ENCODE measurements around the gene ZBTB17. TPM values are rescaled to one million over a fixed set of nuclear protein-coding genes. Genes with fewer than 3 reads are reported as not detected.
A peak's percentile ranks its signal among the peaks of the same experiment; 100 is the strongest.

Gene ZBTB17
- total and polyA plus RNA-seq, 9 donors: 3.7 to 45.7 (median 29.8) TPM

DNA sequence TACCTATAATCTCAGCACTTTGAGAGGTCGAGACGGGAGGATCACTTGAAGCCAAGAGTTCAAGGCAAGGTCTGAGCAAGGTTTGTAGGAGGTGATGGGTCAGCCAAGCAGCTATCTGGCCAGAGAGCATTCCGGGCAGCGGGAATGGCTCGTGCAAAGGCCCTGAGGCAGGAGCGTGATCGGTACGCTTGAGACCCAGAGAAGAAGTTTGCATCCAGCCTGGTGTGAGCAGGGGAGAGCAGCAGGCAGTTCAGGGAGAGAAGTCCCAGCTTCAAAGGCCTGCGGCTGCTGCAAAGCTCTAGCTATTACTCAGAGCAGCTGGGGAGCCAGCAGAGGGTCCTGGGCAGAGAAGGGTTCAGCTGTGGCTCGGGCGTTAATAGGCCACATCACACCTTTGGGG lies 23.0 kb upstream of the ZBTB17 start:
- 84 to 91% (median 91%) methylated on average over 11 of the region's 11 CpGs for WGBS, 3 donors
- H3K27me3 ChIP-seq: no peaks in the 10 kb centered on the region
- no peak overlapping the region for H3K4me3 ChIP-seq
- peak in 1 of 5 donors; percentile 5 for DNase-seq
- intact Hi-C loops (cut with DNase I): loop anchor here in 2 of 4 donors (10.0 kb wide), 2 partner anchors 194 to 204 kb away; partner anchors contain the start of gene UQCRHL (in 1 of the 2)
- no peaks in the 10 kb centered on the region for H3K4me1 ChIP-seq (ENCODE audit: insufficient read depth)
- TF ChIP-seq POLR2A (IDR thresholded peaks at IDR 0.05) (no peak), EP300 (IDR thresholded peaks at IDR 0.05) (no peak)
- TF ChIP-seq, protein P1, sequence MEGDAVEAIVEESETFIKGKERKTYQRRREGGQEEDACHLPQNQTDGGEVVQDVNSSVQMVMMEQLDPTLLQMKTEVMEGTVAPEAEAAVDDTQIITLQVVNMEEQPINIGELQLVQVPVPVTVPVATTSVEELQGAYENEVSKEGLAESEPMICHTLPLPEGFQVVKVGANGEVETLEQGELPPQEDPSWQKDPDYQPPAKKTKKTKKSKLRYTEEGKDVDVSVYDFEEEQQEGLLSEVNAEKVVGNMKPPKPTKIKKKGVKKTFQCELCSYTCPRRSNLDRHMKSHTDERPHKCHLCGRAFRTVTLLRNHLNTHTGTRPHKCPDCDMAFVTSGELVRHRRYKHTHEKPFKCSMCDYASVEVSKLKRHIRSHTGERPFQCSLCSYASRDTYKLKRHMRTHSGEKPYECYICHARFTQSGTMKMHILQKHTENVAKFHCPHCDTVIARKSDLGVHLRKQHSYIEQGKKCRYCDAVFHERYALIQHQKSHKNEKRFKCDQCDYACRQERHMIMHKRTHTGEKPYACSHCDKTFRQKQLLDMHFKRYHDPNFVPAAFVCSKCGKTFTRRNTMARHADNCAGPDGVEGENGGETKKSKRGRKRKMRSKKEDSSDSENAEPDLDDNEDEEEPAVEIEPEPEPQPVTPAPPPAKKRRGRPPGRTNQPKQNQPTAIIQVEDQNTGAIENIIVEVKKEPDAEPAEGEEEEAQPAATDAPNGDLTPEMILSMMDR (IDR thresholded peaks at IDR 0.05): no peak
- H3K36me3 ChIP-seq: no peaks in the 10 kb centered on the region
- H3K9me3 ChIP-seq: no peaks in the 10 kb centered on the region
- no peak overlapping the region for H3K27ac ChIP-seq

DNA sequence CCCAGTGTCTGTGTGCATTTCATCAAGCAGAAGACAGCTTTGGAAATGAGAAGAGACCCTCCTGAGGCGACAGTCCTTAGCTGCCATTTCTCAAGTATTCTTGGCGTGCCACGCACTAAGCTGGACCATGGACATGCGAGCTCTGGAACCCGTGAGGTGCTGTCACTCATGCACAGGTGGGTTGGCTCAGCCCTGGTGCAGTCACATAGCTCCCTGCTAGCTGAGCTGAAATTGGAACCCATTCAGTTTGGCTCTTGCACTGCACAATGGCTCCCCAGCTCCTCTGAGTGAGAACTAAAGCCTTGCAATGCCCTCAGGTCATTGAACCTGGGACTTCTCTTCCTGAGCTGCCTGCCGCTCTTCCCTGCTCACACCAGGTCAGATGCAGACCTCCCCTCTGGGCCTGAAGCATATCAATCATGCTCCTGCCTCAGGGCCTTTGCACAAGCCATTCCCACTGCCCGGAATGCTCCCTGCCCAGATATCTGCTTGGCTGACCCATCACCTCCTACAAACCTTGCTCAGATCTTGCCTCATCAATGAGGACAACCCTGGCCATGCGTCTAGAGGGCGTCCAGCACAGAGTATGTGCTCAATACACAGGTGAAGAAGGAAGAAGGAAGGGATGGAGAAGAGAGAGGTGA lies 21.9 kb upstream of the ZBTB17 start:
- Histone ChIP-seq H3K27ac (no peak overlapping the region), H3K4me1 (ENCODE audit: insufficient read depth) (no peaks in the 10 kb centered on the region), H3K4me3 (no peak overlapping the region), H3K27me3 (no peaks in the 10 kb centered on the region), H3K36me3 (no peaks in the 10 kb centered on the region), H3K9me3 (no peaks in the 10 kb centered on the region)
- no peak for DNase-seq
- TF ChIP-seq, protein P1 (IDR thresholded peaks at IDR 0.05): no peak
- intact Hi-C loops (cut with DNase I): loop anchor here in 2 of 4 donors (10.0 kb wide), 2 partner anchors 193 to 203 kb away; partner anchors contain the start of gene UQCRHL (in 1 of the 2)
- 76 to 80% (median 80%) methylated on average over 9 of the region's 9 CpGs for WGBS, 3 donors

DNA sequence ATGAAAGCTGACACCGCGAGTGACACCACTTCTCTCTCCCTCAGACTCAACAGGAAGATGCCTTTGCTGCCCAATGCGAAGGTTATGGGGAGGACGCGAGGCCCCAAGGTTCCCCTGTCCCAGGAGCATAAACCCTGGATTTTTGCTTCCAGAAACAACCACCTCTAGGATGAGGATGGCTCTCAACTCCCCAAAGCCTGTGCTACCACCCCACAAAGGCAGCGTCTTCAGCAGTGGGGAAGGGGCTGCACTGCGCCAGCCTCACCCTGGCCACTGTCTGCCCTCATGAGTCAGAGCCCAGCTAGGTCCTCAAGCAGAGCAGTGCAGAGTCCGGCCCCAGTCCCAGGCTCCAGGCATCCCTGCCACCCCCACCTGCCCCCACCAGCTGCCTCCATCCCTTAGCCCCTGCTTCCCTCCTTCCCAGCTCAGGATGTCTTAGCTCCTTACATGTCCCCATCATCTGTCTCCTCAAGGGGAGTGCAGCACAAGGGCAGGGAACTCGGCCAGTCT lies 21.2 kb upstream of the ZBTB17 start:
- WGBS, 3 donors: 77 to 79% (median 78%) methylated on average over 8 to 9 of the region's 9 CpGs
- Histone ChIP-seq H3K4me3 (no peak overlapping the region), H3K9me3 (no peaks in the 10 kb centered on the region), H3K27me3 (no peaks in the 10 kb centered on the region), H3K36me3 (no peaks in the 10 kb centered on the region), H3K27ac (no peak overlapping the region), H3K4me1 (ENCODE audit: insufficient read depth) (no peaks in the 10 kb centered on the region)
- intact Hi-C loops (cut with DNase I): loop anchor here in 2 of 4 donors (10.0 kb wide), 2 partner anchors 192 to 202 kb away; partner anchors contain the start of gene UQCRHL (in 1 of the 2)
- TF ChIP-seq, protein P1 (IDR thresholded peaks at IDR 0.05): no peak
- TF ChIP-seq POLR2A (IDR thresholded peaks at IDR 0.05): no peak
- no peak for TF ChIP-seq EP300 (IDR thresholded peaks at IDR 0.05)
- DNase-seq: no peak

DNA sequence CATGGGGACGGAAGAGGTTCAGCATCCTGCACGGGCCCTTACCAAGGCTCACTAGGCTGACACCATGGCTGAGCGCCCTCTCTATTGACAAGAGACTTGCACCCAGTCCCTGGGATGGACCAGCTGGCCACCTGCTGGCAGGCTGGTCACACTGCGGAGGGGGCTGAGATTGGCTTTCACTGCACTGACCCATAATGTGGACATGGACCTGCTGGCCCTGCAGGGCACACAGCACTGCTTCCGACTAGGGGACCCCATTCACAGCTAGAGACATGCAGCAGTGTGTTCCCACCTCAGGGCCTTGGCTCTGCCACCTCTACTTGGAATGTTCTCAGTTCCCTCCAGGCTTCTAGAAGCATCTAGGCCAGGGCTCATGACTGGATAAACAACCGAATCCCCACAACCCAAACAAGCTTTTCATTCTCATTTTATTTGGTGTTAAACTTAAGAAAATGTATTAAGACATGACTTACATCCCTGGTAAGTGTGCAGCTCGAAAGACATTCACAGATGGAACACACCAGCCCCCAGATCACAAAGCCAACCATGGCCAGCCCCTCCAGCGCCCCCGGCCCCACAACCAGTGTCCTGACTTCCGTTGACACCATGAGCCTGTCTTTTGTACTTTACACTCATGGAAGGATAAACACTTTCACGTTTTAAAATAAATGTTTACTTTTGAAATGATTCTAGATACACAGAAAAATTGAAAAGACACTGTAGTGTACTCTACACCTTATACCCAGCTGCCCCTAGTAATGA lies 18.9 kb upstream of the ZBTB17 start:
- DNase-seq: peak; percentile 57 to 71 (median 68)
- 55 to 64% (median 58%) methylated on average over 11 of the region's 11 CpGs for WGBS, 3 donors
- intact Hi-C loops (cut with DNase I): loop anchor here in 3 of 4 donors (5.0 to 10.0 kb wide), 3 partner anchors 177 to 200 kb away; partner anchors contain the start of gene UQCRHL (in 1 of the 3)
- H3K36me3 ChIP-seq: no peaks in the 10 kb centered on the region
- H3K27ac ChIP-seq: no peak overlapping the region
- no peaks in the 10 kb centered on the region for H3K4me1 ChIP-seq (ENCODE audit: insufficient read depth)
- no peaks in the 10 kb centered on the region for H3K9me3 ChIP-seq
- H3K4me3 ChIP-seq: no peak overlapping the region
- TF ChIP-seq, protein P1 (IDR thresholded peaks at IDR 0.05): peak; percentile 23 to 88 (median 80)
- no peak for TF ChIP-seq EP300 (IDR thresholded peaks at IDR 0.05)
- H3K27me3 ChIP-seq: no peaks in the 10 kb centered on the region
